ENCODE results near the gene VPS13D. TPM values are rescaled to one million over a fixed set of nuclear protein-coding genes. Genes with fewer than 3 reads are reported as not detected.

VPS13D gene
- total and polyA plus RNA-seq, 10 of the 15 experiments (the other 5 are each of a cell fraction or from before 2014, with no cell fraction given), result 1.4 to 16.9 (median 8.5) TPM

DNA sequence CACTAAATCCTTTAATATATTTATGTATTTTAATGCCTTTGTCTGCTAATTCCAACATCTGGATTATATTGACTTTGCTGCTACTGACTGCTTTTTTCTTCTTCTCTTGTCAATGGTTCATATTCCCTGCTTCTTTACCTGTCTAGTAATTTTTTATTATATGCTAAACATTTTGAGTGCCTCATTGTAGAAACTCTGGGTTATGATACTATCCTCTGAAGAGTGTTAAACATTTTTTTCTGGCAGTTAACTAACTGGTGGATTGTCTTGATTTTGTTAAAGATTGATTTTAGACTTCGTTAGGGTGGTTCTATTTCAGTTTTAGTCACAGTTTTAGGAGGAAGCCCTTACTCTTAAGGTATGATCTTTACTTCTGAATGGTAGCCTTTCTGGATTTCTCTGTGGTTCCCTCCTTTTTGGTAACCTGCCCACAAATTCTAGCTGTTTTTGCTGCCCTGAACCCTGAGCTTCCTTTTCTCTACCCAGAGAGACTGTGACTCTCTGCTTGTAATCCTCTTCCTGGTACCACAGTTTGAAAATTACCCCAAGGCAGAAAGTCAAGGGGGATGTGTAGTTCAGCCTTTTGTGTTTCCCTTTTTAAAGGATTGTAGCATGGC, 306.3 kb downstream of the VPS13D start:
- FAIRE-seq, result no peak
- ChIA-PET CTCF (interaction anchor here (0.7 kb wide), 1 partner anchor 25 kb away, joined by 5 read pairs; no protein-coding TSS in a partner anchor), POLR2A (no interaction called here), SMC1A (ENCODE audit: uncharacterized antibody, unreplicated experiment) (no interaction called here), RAD21 (ENCODE audit: unreplicated experiment) (no interaction called here)
- H3K4me2 ChIP-seq (ENCODE audit: control insufficient read depth, insufficient read depth), result no peak overlapping the region
- H3K4me1 ChIP-seq (ENCODE audit: control insufficient read depth, insufficient read depth, low read length), result no peaks in the 10 kb centered on the region
- no peaks in the 10 kb centered on the region; the same call in 2 of the 3 replicates for H3K9me3 ChIP-seq (replicated peaks; ENCODE audit: control insufficient read depth, insufficient read depth, low read length)
- in situ Hi-C loops (cut with MboI) (loop anchor here (25.0 kb wide), 1 partner anchor 701 kb away; the partner anchor contains the start of gene PRAMEF18), intact Hi-C loops (cut with micrococcal nuclease; ENCODE audit: unreplicated experiment) (no loop called here)
- H2AFZ ChIP-seq (ENCODE audit: control insufficient read depth, low read depth, low read length), result no peak overlapping the region
- 0% methylated on average over 1 of the region's 1 CpG for WGBS (ENCODE audit: insufficient coverage, insufficient replicate concordance, low lambda C conversion rate, missing lambda C conversion rate)
- no TSS peak for BruUV-seq (replicated peaks)
- H3K4me3 ChIP-seq, result no peak overlapping the region
- H4K20me1 ChIP-seq (ENCODE audit: control insufficient read depth, insufficient read depth), result no peaks in the 10 kb centered on the region
- no peak for DNase-seq (ENCODE audit: low read depth, low spot score)
- no peaks in the 10 kb centered on the region for H3K79me2 ChIP-seq (ENCODE audit: control insufficient read depth, insufficient read depth, low read length)
- no peaks in the 10 kb centered on the region for H3K36me3 ChIP-seq (ENCODE audit: control insufficient read depth in 2 of 2, insufficient read depth in 2 of 2, low read length in 1 of 2)
- no peak overlapping the region for H3K27ac ChIP-seq (ENCODE audit: control insufficient read depth, insufficient read depth)
- ATAC-seq, result no peak
- no peaks in the 10 kb centered on the region; a peak in 2 of 4 replicates for H3K27me3 ChIP-seq (replicated peaks in 1 of 2; ENCODE audit: control insufficient read depth in 2 of 2, insufficient read depth in 2 of 2, low read length in 1 of 2)
- H3K9ac ChIP-seq (ENCODE audit: control insufficient read depth, insufficient read depth, low read length), result no peak overlapping the region
- TF ChIP-seq MYB (IDR thresholded peaks at IDR 0.05; ENCODE audit: borderline replicate concordance, low read depth, low read length), result no peak
- no peak for TF ChIP-seq SUZ12 (IDR thresholded peaks at IDR 0.05; ENCODE audit: unreplicated experiment)

- Histone ChIP-seq H3K4me1 (ENCODE audit: control insufficient read depth, insufficient read depth, low read length) (no peaks in the 10 kb centered on the region), H3K79me2 (ENCODE audit: control insufficient read depth, insufficient read depth, low read length) (no peaks in the 10 kb centered on the region), H3K9me3 (replicated peaks; ENCODE audit: control insufficient read depth, insufficient read depth, low read length) (no peaks in the 10 kb centered on the region; the same call in 2 of the 3 replicates), H3K4me2 (ENCODE audit: control insufficient read depth, insufficient read depth) (no peak overlapping the region), H3K36me3 (ENCODE audit: control insufficient read depth in 2 of 2, insufficient read depth in 2 of 2, low read length in 1 of 2) (no peaks in the 10 kb centered on the region), H4K20me1 (ENCODE audit: control insufficient read depth, insufficient read depth) (no peaks in the 10 kb centered on the region), H3K27ac (ENCODE audit: control insufficient read depth, insufficient read depth) (no peak overlapping the region), H2AFZ (ENCODE audit: control insufficient read depth, low read depth, low read length) (no peak overlapping the region), H3K27me3 (replicated peaks in 1 of 2; ENCODE audit: control insufficient read depth in 2 of 2, insufficient read depth in 2 of 2, low read length in 1 of 2) (no peaks in the 10 kb centered on the region; a peak in 2 of 4 replicates), H3K9ac (ENCODE audit: control insufficient read depth, insufficient read depth, low read length) (no peak overlapping the region), H3K4me3 (no peak overlapping the region)
- FAIRE-seq, result no peak
- in situ Hi-C loops (cut with MboI) (loop anchor here (25.0 kb wide), 1 partner anchor 700 kb away; the partner anchor contains the start of gene PRAMEF18), intact Hi-C loops (cut with micrococcal nuclease; ENCODE audit: unreplicated experiment) (no loop called here)
- ChIA-PET RAD21 (ENCODE audit: unreplicated experiment) (no interaction called here), SMC1A (ENCODE audit: uncharacterized antibody, unreplicated experiment) (no interaction called here), POLR2A (no interaction called here), CTCF (interaction anchor here (1.5 kb wide), 1 partner anchor 19 kb away, joined by 3 read pairs; no protein-coding TSS in a partner anchor)
- DNase-seq (ENCODE audit: low read depth, low spot score), result no peak
- ATAC-seq, result no peak
- no TSS peak for BruUV-seq (replicated peaks)
- 44% methylated on average over 4 of the region's 4 CpGs for WGBS (ENCODE audit: insufficient coverage, insufficient replicate concordance, low lambda C conversion rate, missing lambda C conversion rate)
- TF ChIP-seq SPI1 (IDR thresholded peaks at IDR 0.05; ENCODE audit: borderline replicate concordance, insufficient read depth, low read depth, low read length) (no peak), JUND (IDR thresholded peaks at IDR 0.05; ENCODE audit: low read depth, low read length) (no peak), ELK1 (IDR thresholded peaks at IDR 0.05; ENCODE audit: low read depth, low read length) (no peak), BMI1 (IDR thresholded peaks at IDR 0.05; ENCODE audit: borderline replicate concordance) (no peak)
- TF ChIP-seq, protein P1, sequence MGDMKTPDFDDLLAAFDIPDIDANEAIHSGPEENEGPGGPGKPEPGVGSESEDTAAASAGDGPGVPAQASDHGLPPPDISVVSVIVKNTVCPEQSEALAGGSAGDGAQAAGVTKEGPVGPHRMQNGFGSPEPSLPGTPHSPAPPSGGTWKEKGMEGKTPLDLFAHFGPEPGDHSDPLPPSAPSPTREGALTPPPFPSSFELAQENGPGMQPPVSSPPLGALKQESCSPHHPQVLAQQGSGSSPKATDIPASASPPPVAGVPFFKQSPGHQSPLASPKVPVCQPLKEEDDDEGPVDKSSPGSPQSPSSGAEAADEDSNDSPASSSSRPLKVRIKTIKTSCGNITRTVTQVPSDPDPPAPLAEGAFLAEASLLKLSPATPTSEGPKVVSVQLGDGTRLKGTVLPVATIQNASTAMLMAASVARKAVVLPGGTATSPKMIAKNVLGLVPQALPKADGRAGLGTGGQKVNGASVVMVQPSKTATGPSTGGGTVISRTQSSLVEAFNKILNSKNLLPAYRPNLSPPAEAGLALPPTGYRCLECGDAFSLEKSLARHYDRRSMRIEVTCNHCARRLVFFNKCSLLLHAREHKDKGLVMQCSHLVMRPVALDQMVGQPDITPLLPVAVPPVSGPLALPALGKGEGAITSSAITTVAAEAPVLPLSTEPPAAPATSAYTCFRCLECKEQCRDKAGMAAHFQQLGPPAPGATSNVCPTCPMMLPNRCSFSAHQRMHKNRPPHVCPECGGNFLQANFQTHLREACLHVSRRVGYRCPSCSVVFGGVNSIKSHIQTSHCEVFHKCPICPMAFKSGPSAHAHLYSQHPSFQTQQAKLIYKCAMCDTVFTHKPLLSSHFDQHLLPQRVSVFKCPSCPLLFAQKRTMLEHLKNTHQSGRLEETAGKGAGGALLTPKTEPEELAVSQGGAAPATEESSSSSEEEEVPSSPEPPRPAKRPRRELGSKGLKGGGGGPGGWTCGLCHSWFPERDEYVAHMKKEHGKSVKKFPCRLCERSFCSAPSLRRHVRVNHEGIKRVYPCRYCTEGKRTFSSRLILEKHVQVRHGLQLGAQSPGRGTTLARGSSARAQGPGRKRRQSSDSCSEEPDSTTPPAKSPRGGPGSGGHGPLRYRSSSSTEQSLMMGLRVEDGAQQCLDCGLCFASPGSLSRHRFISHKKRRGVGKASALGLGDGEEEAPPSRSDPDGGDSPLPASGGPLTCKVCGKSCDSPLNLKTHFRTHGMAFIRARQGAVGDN (IDR thresholded peaks at IDR 0.05), result no peak
Measured at GRCh38 chr1:12537294-12537693, 307.5 kb downstream of the VPS13D start.
